ENCODE measurements around the gene RIN3.

The RIN3 gene

GRCh38 chr14:92486881-92487280, 26.7 kb upstream of the RIN3 start:
- DNase-seq, result no peak

GRCh38 chr14:92487513-92488133, 26.0 kb upstream of the RIN3 start:
- no peak for DNase-seq

- no peak for DNase-seq
Observed at GRCh38 chr14:92489394-92490238, 24.0 kb upstream of the RIN3 start.

- DNase-seq, result no peak
Observed at GRCh38 chr14:92490239-92490959, 23.2 kb upstream of the RIN3 start.

GRCh38 chr14:92491782-92492181, 21.8 kb upstream of the RIN3 start:
- no peak for DNase-seq

- no peak for DNase-seq
Observed at GRCh38 chr14:92492258-92492657, 21.3 kb upstream of the RIN3 start.

GRCh38 chr14:92493024-92493423, 20.6 kb upstream of the RIN3 start:
- no peak for DNase-seq

GRCh38 chr14:92493492-92493891, 20.1 kb upstream of the RIN3 start:
- no peak for DNase-seq

- no peak for DNase-seq
Observed at GRCh38 chr14:92494512-92494911, 19.1 kb upstream of the RIN3 start.

- no peak for DNase-seq
Observed at GRCh38 chr14:92495027-92495426, 18.6 kb upstream of the RIN3 start.

- DNase-seq, result no peak
Observed at GRCh38 chr14:92496191-92496857, 17.3 kb upstream of the RIN3 start.

- DNase-seq, result no peak
Observed at GRCh38 chr14:92497391-92497790, 16.2 kb upstream of the RIN3 start.

- DNase-seq, result no peak
Observed at GRCh38 chr14:92499234-92499633, 14.3 kb upstream of the RIN3 start.

- DNase-seq, result no peak
Observed at GRCh38 chr14:92500491-92500941, 13.1 kb upstream of the RIN3 start.

- no peak for DNase-seq
Observed at GRCh38 chr14:92501891-92502351, 11.7 kb upstream of the RIN3 start.

GRCh38 chr14:92502541-92503286, 10.9 kb upstream of the RIN3 start:
- no peak for DNase-seq

GRCh38 chr14:92503756-92504491, 9.7 kb upstream of the RIN3 start:
- DNase-seq, result no peak

GRCh38 chr14:92505826-92506225, 7.8 kb upstream of the RIN3 start:
- DNase-seq, result no peak

GRCh38 chr14:92506231-92506630, 7.3 kb upstream of the RIN3 start:
- no peak for DNase-seq

- DNase-seq, result peak; percentile 31
Observed at GRCh38 chr14:92507174-92507768, 6.3 kb upstream of the RIN3 start.

- DNase-seq, result no peak
Observed at GRCh38 chr14:92510972-92511371, 2.6 kb upstream of the RIN3 start.

Measured in NCI-H774 (cell line).